HepG2 (cell line): ENCODE measurements around the gene COMMD7. TPM values are rescaled to one million over a fixed set of nuclear protein-coding genes. Genes with fewer than 3 reads are reported as not detected.

Experiments used
- FLYWCH1 ChIP-seq: sonication (generic); formaldehyde crosslinking; IDR thresholded peaks from 2 replicates; pipeline ENCODE4 v1.8.1; 2023; ENCODE audit warnings: mild to moderate bottlenecking, missing genetic modification reagents
- HMG20B ChIP-seq: conservative IDR thresholded peaks from 2 replicates; pipeline ENCODE4 v1.6.1; 2016; ENCODE audit warnings: missing genetic modification reagents, missing compliant biosample characterization
- NFIB ChIP-seq: sonication (generic); formaldehyde crosslinking; IDR thresholded peaks from 2 replicates; pipeline ENCODE4 v1.9.0; 2021; ENCODE audit warnings: missing genetic modification reagents, mild to moderate bottlenecking, borderline replicate concordance
- NFKB2 ChIP-seq: sonication (generic); formaldehyde crosslinking; IDR thresholded peaks from 2 replicates; pipeline ENCODE4 v1.4.0; 2020; ENCODE audit warnings: missing genetic modification reagents, borderline replicate concordance
- NPAS2 ChIP-seq: sonication (generic); formaldehyde crosslinking; IDR thresholded peaks from 2 replicates; pipeline ENCODE4 v1.8.0; 2022; ENCODE audit warnings: mild to moderate bottlenecking, missing genetic modification reagents, borderline replicate concordance
- PRPF4 ChIP-seq: fragments of 200-400 bp; formaldehyde crosslinking; IDR thresholded peaks from 2 replicates; pipeline ENCODE4 v1.6.1; 2016; ENCODE audit warnings: low read length, low read depth; ENCODE audit not compliant: poor library complexity, severe bottlenecking
- TEAD3 ChIP-seq: optimal IDR thresholded peaks from 2 replicates; pipeline ENCODE3; 2016; ENCODE audit warnings: borderline replicate concordance
- U2AF2 ChIP-seq: fragments of 200-400 bp; formaldehyde crosslinking; IDR thresholded peaks from 2 replicates; pipeline ENCODE4 v1.6.1; 2017; ENCODE audit warnings: low read depth, mild to moderate bottlenecking, low read length
- WIZ ChIP-seq: sonication (generic); formaldehyde crosslinking; IDR thresholded peaks from 2 replicates; pipeline ENCODE4 v1.5.1; 2020; ENCODE audit warnings: mild to moderate bottlenecking, missing genetic modification reagents
- ZNF230 ChIP-seq: sonication (generic); formaldehyde crosslinking; IDR thresholded peaks from 2 replicates; pipeline ENCODE4 v1.4.0; 2020; ENCODE audit warnings: mild to moderate bottlenecking, missing genetic modification reagents
- ZNF317 ChIP-seq: sonication (generic); formaldehyde crosslinking; IDR thresholded peaks from 2 replicates; pipeline ENCODE4 v1.5.0; 2020; ENCODE audit warnings: mild to moderate bottlenecking, missing genetic modification reagents
- ZNF335 ChIP-seq: sonication (generic); formaldehyde crosslinking; IDR thresholded peaks from 2 replicates; pipeline ENCODE4 v1.4.0; 2020; ENCODE audit warnings: missing genetic modification reagents
- ZNF639 ChIP-seq: conservative IDR thresholded peaks from 2 replicates; pipeline ENCODE4 v1.6.1; 2018; ENCODE audit warnings: missing genetic modification reagents
- ZNF644 ChIP-seq: IDR thresholded peaks from 2 replicates; pipeline ENCODE4 v1.6.1; 2016; ENCODE audit warnings: low read depth
- ZNF740 ChIP-seq: sonication (generic); formaldehyde crosslinking; IDR thresholded peaks from 2 replicates; pipeline ENCODE4 v1.4.0; 2020; ENCODE audit warnings: missing genetic modification reagents
- ZNF784 ChIP-seq: sonication (generic); formaldehyde crosslinking; IDR thresholded peaks from 2 replicates; pipeline ENCODE4 v1.5.1; 2020; ENCODE audit warnings: missing genetic modification reagents, mild to moderate bottlenecking, borderline replicate concordance
- ZSCAN25 ChIP-seq: sonication (generic); formaldehyde crosslinking; IDR thresholded peaks from 2 replicates; pipeline ENCODE4 v1.8.0; 2022; ENCODE audit warnings: mild to moderate bottlenecking, missing genetic modification reagents
- polyA plus RNA-seq, 8 experiments: library from polyadenylated mRNA; depleted of rRNA in 3 of 8; stranded (reverse) in 7 of 8; unstranded in 1 of 8; fragments of >200 nt; fragmentation: Illumina TruSeq in 4 of 8; extraction: Trizol in 4 of 8; gene quantifications; 2 replicates each; pipeline versions ENCODE4 v1.2.1 to v1.2.3, GENCODE V29; 2011 to 2016; ENCODE audit warnings: low read depth in 4 of 8, missing spikeins in 1 of 8, mixed read lengths in 1 of 8; ENCODE audit not compliant: insufficient read depth in 1 of 8
- total RNA-seq, 5 experiments: library from RNA; depleted of rRNA; stranded (reverse); fragments of >200 nt; fragmentation: Illumina TruSeq; extraction: Trizol; gene quantifications; 2 replicates each; pipeline ENCODE4 v1.2.3, GENCODE V29; 2016; ENCODE audit warnings: low read depth in 1 of 5
- TF ChIP-seq, protein P1 (sequence below): sonication (generic); formaldehyde crosslinking; IDR thresholded peaks from 2 replicates; pipeline ENCODE4 v1.4.0; 2020; ENCODE audit warnings: missing genetic modification reagents
- TF ChIP-seq, protein P2 (sequence below): sonication (generic); formaldehyde crosslinking; IDR thresholded peaks from 2 replicates; pipeline ENCODE4 v1.9.0; 2022; ENCODE audit warnings: low read depth, missing genetic modification reagents
- TF ChIP-seq, protein P3 (sequence below): sonication (generic); formaldehyde crosslinking; IDR thresholded peaks from 2 replicates; pipeline ENCODE4 v1.4.0; 2020; ENCODE audit warnings: missing genetic modification reagents, mild to moderate bottlenecking, borderline replicate concordance
- TF ChIP-seq, protein P4 (sequence below): sonication (generic); formaldehyde crosslinking; IDR thresholded peaks from 2 replicates; pipeline ENCODE4 v1.8.0; 2023; ENCODE audit warnings: mild to moderate bottlenecking, missing genetic modification reagents

Gene COMMD7
- total and polyA plus RNA-seq, 2 of the 13 experiments (the other 11 are each of a cell fraction or from before 2014, with no cell fraction given): 42.1 to 53.3 TPM

DNA sequence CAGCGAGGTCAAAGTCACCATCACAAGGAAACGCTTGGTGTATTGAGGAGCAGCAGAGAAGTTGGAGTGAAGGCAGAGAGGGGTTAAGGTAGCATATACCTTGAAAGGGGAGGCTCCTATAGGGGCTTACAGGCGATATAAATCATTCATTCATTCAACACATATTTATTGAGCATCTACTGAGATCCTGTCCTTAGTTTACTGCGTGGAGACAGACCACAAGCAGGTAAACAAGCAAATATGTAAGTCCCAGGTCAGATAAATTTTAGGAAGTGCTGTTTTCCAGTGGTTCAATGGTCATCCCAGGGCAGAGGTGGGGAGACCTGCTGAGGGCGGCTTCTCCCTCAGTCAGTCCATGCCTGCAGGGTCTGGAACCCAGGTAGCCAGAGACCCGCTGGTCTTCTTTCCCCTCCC, 18.2 kb upstream of the COMMD7 start (continued):
- TF ChIP-seq, protein P1, sequence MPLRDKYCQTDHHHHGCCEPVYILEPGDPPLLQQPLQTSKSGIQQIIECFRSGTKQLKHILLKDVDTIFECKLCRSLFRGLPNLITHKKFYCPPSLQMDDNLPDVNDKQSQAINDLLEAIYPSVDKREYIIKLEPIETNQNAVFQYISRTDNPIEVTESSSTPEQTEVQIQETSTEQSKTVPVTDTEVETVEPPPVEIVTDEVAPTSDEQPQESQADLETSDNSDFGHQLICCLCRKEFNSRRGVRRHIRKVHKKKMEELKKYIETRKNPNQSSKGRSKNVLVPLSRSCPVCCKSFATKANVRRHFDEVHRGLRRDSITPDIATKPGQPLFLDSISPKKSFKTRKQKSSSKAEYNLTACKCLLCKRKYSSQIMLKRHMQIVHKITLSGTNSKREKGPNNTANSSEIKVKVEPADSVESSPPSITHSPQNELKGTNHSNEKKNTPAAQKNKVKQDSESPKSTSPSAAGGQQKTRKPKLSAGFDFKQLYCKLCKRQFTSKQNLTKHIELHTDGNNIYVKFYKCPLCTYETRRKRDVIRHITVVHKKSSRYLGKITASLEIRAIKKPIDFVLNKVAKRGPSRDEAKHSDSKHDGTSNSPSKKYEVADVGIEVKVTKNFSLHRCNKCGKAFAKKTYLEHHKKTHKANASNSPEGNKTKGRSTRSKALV: no peak
- TF ChIP-seq ZNF644 (CRISPR knock-in tag) (no peak), ZNF639 (CRISPR knock-in tag) (no peak), WIZ (CRISPR knock-in tag) (no peak), PRPF4 (no peak), ZNF740 (CRISPR knock-in tag) (0 out of 2 replicates have a peak, but pooled peaks have one; percentile 8), ZNF335 (no peak), U2AF2 (no peak), NPAS2 (CRISPR knock-in tag) (no peak), NFKB2 (CRISPR knock-in tag) (peak; percentile 46; the same call in 1 of the 2 replicates), ZNF230 (0 out of 2 replicates have a peak, but pooled peaks have one; percentile 14), NFIB (CRISPR knock-in tag) (no peak), TEAD3 (CRISPR knock-in tag) (no peak), FLYWCH1 (no peak), ZNF784 (CRISPR knock-in tag) (no peak), ZNF317 (CRISPR knock-in tag) (no peak), HMG20B (CRISPR knock-in tag) (no peak), ZSCAN25 (CRISPR knock-in tag) (peak; percentile 68)
- TF ChIP-seq, protein P2, sequence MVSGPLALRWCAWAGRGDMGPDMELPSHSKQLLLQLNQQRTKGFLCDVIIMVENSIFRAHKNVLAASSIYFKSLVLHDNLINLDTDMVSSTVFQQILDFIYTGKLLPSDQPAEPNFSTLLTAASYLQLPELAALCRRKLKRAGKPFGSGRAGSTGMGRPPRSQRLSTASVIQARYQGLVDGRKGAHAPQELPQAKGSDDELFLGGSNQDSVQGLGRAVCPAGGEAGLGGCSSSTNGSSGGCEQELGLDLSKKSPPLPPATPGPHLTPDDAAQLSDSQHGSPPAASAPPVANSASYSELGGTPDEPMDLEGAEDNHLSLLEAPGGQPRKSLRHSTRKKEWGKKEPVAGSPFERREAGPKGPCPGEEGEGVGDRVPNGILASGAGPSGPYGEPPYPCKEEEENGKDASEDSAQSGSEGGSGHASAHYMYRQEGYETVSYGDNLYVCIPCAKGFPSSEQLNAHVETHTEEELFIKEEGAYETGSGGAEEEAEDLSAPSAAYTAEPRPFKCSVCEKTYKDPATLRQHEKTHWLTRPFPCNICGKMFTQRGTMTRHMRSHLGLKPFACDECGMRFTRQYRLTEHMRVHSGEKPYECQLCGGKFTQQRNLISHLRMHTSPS (CRISPR knock-in tag): no peak
- TF ChIP-seq, protein P3, sequence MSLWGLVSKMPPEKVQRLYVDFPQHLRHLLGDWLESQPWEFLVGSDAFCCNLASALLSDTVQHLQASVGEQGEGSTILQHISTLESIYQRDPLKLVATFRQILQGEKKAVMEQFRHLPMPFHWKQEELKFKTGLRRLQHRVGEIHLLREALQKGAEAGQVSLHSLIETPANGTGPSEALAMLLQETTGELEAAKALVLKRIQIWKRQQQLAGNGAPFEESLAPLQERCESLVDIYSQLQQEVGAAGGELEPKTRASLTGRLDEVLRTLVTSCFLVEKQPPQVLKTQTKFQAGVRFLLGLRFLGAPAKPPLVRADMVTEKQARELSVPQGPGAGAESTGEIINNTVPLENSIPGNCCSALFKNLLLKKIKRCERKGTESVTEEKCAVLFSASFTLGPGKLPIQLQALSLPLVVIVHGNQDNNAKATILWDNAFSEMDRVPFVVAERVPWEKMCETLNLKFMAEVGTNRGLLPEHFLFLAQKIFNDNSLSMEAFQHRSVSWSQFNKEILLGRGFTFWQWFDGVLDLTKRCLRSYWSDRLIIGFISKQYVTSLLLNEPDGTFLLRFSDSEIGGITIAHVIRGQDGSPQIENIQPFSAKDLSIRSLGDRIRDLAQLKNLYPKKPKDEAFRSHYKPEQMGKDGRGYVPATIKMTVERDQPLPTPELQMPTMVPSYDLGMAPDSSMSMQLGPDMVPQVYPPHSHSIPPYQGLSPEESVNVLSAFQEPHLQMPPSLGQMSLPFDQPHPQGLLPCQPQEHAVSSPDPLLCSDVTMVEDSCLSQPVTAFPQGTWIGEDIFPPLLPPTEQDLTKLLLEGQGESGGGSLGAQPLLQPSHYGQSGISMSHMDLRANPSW (CRISPR knock-in tag): no peak
- TF ChIP-seq, protein P4, sequence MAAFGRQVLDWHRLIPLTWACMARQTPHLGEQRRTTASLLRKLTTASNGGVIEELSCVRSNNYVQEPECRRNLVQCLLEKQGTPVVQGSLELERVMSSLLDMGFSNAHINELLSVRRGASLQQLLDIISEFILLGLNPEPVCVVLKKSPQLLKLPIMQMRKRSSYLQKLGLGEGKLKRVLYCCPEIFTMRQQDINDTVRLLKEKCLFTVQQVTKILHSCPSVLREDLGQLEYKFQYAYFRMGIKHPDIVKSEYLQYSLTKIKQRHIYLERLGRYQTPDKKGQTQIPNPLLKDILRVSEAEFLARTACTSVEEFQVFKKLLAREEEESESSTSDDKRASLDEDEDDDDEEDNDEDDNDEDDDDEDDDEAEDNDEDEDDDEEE (CRISPR knock-in tag): peak; percentile 19; the same call in 1 of the 2 replicates
